Activated CD4-positive, alpha-beta memory T cell treated with anti-CD3 and anti-CD28 coated beads for 36 hours (primary cell): ENCODE results near the gene TRNP1. TPM values are rescaled to one million over a fixed set of nuclear protein-coding genes. Genes with fewer than 3 reads are reported as not detected.
A peak's percentile ranks its signal among the peaks of the same experiment; 100 is the strongest.
"Not testable (repeated sequence)": the region's sequence is repeated elsewhere in the genome, so short reads cannot be mapped to it uniquely, and the experiment has no call there.

Experiments
- CTCF ChIA-PET: fragments of 350-600 bp; sonication (Branson Sonifier 250); formaldehyde crosslinking; loops from one replicate; lab custom pipeline; 2021; ENCODE audit warnings: antibody characterized with exemption, inconsistent platforms; lab: Charles Lee
- POLR2A ChIA-PET: fragments of 350-600 bp; sonication (Branson Sonifier 250); formaldehyde crosslinking; loops from one replicate; lab custom pipeline; 2021; ENCODE audit warnings: antibody characterized with exemption; lab: Charles Lee
- DNase-seq: peaks from one replicate; pipeline ENCODE4 v3.0.0-alpha.2; 2020
- H3K27ac Mint-ChIP-seq: one replicate; pipeline ENCODE4 v1.8.0; 2021; ENCODE audit warnings: mixed read lengths
- H3K27me3 Mint-ChIP-seq: one replicate; pipeline ENCODE4 v1.8.0; 2021; ENCODE audit warnings: mixed read lengths
- H3K36me3 Mint-ChIP-seq: one replicate; pipeline ENCODE4 v1.8.0; 2021; ENCODE audit warnings: mixed read lengths
- H3K4me1 Mint-ChIP-seq: one replicate; pipeline ENCODE4 v1.8.0; 2021; ENCODE audit warnings: low read depth, mixed read lengths
- H3K4me3 Mint-ChIP-seq: one replicate; pipeline ENCODE4 v1.8.0; 2021; ENCODE audit warnings: mild to moderate bottlenecking, mixed read lengths
- H3K9me3 Mint-ChIP-seq: one replicate; pipeline ENCODE4 v1.8.0; 2021; ENCODE audit warnings: mixed read lengths
- intact Hi-C: fragments of 100-400 bp; cut with micrococcal nuclease; formaldehyde crosslinking; loops from one replicate; pipeline ENCODE4 v1.15.1; 2023
- total RNA-seq, 2 experiments: library from RNA; stranded (reverse); gene quantifications; one replicate each; pipeline ENCODE4 v1.2.3, GENCODE V29; 2021

The TRNP1 gene
- under 1 TPM; 0.19 to 0.53 TPM for total RNA-seq

- intact Hi-C loops: loop anchor here (10.0 kb wide), 1 partner anchor 51 kb away; no protein-coding TSS in a partner anchor
- Mint-ChIP-seq H3K4me3 (peak within 1 kb of the TSS; percentile 68), H3K4me1 (peaks cover 20% of the 10 kb centered on the region), H3K27ac (no peak within 1 kb of the TSS), H3K9me3 (no peaks in the 10 kb centered on the region), H3K27me3 (peaks cover 44% of the 10 kb centered on the region), H3K36me3 (no peaks in the 10 kb centered on the region)
- CTCF ChIA-PET: interaction anchor here (0.7 to 1.6 kb wide), 6 partner anchors 9 to 455 kb away, joined by 3 to 8 read pairs (median 3); no protein-coding TSS in a partner anchor
- DNase-seq: peak; percentile 75
- POLR2A ChIA-PET: interaction anchor here (0.5 to 1.0 kb wide), 2 partner anchors 8 to 52 kb away, joined by 3 to 4 read pairs; no protein-coding TSS in a partner anchor
Measured at GRCh38 chr1:26993237-26994019, at the start of gene TRNP1. TSS of gene TRNP1 (plus strand) at chr1:26993692. CDS start at chr1:26993787, 95 bp downstream.

- CTCF ChIA-PET: no interaction called here
- no peaks in the 10 kb centered on the region for H3K4me1 Mint-ChIP-seq
Measured at GRCh38 chr1:26945138-26945537, 48.4 kb upstream of the TRNP1 start.

GRCh38 chr1:26945728-26946127 lies 47.8 kb upstream of the TRNP1 start:
- ChIA-PET CTCF (no interaction called here), POLR2A (no interaction called here)
- DNase-seq: no peak
- intact Hi-C loops: no loop called here
- peaks cover 29% of the 10 kb centered on the region for H3K36me3 Mint-ChIP-seq
- no peaks in the 10 kb centered on the region for H3K9me3 Mint-ChIP-seq
- no peaks in the 10 kb centered on the region for H3K4me1 Mint-ChIP-seq
- H3K27me3 Mint-ChIP-seq: no peaks in the 10 kb centered on the region
- no peak overlapping the region for H3K27ac Mint-ChIP-seq
- H3K4me3 Mint-ChIP-seq: no peak overlapping the region

More at GRCh38 chr1:26945138-26945537, 48.4 kb upstream of the TRNP1 start:
- no peak for DNase-seq
- intact Hi-C loops: no loop called here
- Mint-ChIP-seq H3K27me3 (no peaks in the 10 kb centered on the region), H3K4me3 (no peak overlapping the region), H3K36me3 (peaks cover 29% of the 10 kb centered on the region), H3K9me3 (no peaks in the 10 kb centered on the region), H3K27ac (no peak overlapping the region)
- POLR2A ChIA-PET: no interaction called here

- no peaks in the 10 kb centered on the region for H3K4me1 Mint-ChIP-seq
- POLR2A ChIA-PET: no interaction called here
- no peak overlapping the region for H3K4me3 Mint-ChIP-seq
- H3K27ac Mint-ChIP-seq: no peak overlapping the region
- peaks cover 29% of the 10 kb centered on the region for H3K36me3 Mint-ChIP-seq
- no peak for DNase-seq
- no peaks in the 10 kb centered on the region for H3K27me3 Mint-ChIP-seq
- CTCF ChIA-PET: no interaction called here
- intact Hi-C loops: no loop called here
- no peaks in the 10 kb centered on the region for H3K9me3 Mint-ChIP-seq
Measured at GRCh38 chr1:26946270-26946669, 47.2 kb upstream of the TRNP1 start.

GRCh38 chr1:26948725-26949057 lies 44.8 kb upstream of the TRNP1 start:
- POLR2A ChIA-PET, CTCF ChIA-PET, H3K4me1 Mint-ChIP-seq, H3K4me3 Mint-ChIP-seq, H3K9me3 Mint-ChIP-seq, intact Hi-C loops, DNase-seq, H3K27me3 Mint-ChIP-seq, H3K27ac Mint-ChIP-seq: not testable (repeated sequence)
- H3K36me3 Mint-ChIP-seq: peaks cover 16% of the 10 kb centered on the region

GRCh38 chr1:26949266-26949925 lies 44.1 kb upstream of the TRNP1 start:
- no peak for DNase-seq
- POLR2A ChIA-PET: no interaction called here
- no peak overlapping the region for H3K27ac Mint-ChIP-seq
- H3K27me3 Mint-ChIP-seq: no peaks in the 10 kb centered on the region
- H3K36me3 Mint-ChIP-seq: peaks cover 18% of the 10 kb centered on the region
- no peak overlapping the region for H3K4me3 Mint-ChIP-seq
- H3K4me1 Mint-ChIP-seq: no peaks in the 10 kb centered on the region
- no peaks in the 10 kb centered on the region for H3K9me3 Mint-ChIP-seq
- intact Hi-C loops: no loop called here
- CTCF ChIA-PET: no interaction called here

GRCh38 chr1:26949926-26950319 lies 43.6 kb upstream of the TRNP1 start:
- DNase-seq: no peak
- intact Hi-C loops: no loop called here
- Mint-ChIP-seq H3K27ac (no peak overlapping the region), H3K9me3 (no peaks in the 10 kb centered on the region), H3K4me3 (no peak overlapping the region), H3K36me3 (peaks cover 17% of the 10 kb centered on the region), H3K27me3 (no peaks in the 10 kb centered on the region), H3K4me1 (no peaks in the 10 kb centered on the region)
- POLR2A ChIA-PET: no interaction called here
- CTCF ChIA-PET: no interaction called here

GRCh38 chr1:26950602-26951001 lies 42.9 kb upstream of the TRNP1 start:
- no peaks in the 10 kb centered on the region for H3K4me1 Mint-ChIP-seq
- intact Hi-C loops: no loop called here
- H3K4me3 Mint-ChIP-seq: no peak overlapping the region
- ChIA-PET CTCF (interaction anchor here (1.3 kb wide), 1 partner anchor 95 kb away, joined by 4 read pairs; no protein-coding TSS in a partner anchor), POLR2A (interaction anchor here (0.6 kb wide), 1 partner anchor 13 kb away, joined by 3 read pairs; no protein-coding TSS in a partner anchor)
- H3K9me3 Mint-ChIP-seq: no peaks in the 10 kb centered on the region
- H3K27ac Mint-ChIP-seq: no peak overlapping the region
- peaks cover 11% of the 10 kb centered on the region for H3K36me3 Mint-ChIP-seq
- no peak for DNase-seq
- no peaks in the 10 kb centered on the region for H3K27me3 Mint-ChIP-seq

- CTCF ChIA-PET: interaction anchor here (1.3 kb wide), 1 partner anchor 95 kb away, joined by 4 read pairs; no protein-coding TSS in a partner anchor
- no peak overlapping the region for H3K4me3 Mint-ChIP-seq
- no peak for DNase-seq
- H3K27ac Mint-ChIP-seq: no peak overlapping the region
- no peaks in the 10 kb centered on the region for H3K27me3 Mint-ChIP-seq
- no peaks in the 10 kb centered on the region for H3K4me1 Mint-ChIP-seq
- peaks cover 1% of the 10 kb centered on the region for H3K9me3 Mint-ChIP-seq
- POLR2A ChIA-PET: no interaction called here
- peaks cover 6% of the 10 kb centered on the region for H3K36me3 Mint-ChIP-seq
- intact Hi-C loops: no loop called here
Measured at GRCh38 chr1:26951216-26951615, 42.3 kb upstream of the TRNP1 start.

- CTCF ChIA-PET: no interaction called here
- Mint-ChIP-seq H3K4me3 (no peak overlapping the region), H3K27ac (no peak overlapping the region), H3K4me1 (no peaks in the 10 kb centered on the region), H3K27me3 (no peaks in the 10 kb centered on the region), H3K9me3 (peaks cover 3% of the 10 kb centered on the region), H3K36me3 (peaks cover 3% of the 10 kb centered on the region)
- DNase-seq: no peak
- intact Hi-C loops: no loop called here
- POLR2A ChIA-PET: no interaction called here
Measured at GRCh38 chr1:26951821-26952497, 41.5 kb upstream of the TRNP1 start.

GRCh38 chr1:26953374-26953773 lies 40.1 kb upstream of the TRNP1 start:
- CTCF ChIA-PET: no interaction called here
- Mint-ChIP-seq H3K9me3 (peaks cover 3% of the 10 kb centered on the region), H3K27ac (no peak overlapping the region), H3K36me3 (peaks cover 3% of the 10 kb centered on the region), H3K27me3 (no peaks in the 10 kb centered on the region), H3K4me3 (no peak overlapping the region), H3K4me1 (no peaks in the 10 kb centered on the region)
- intact Hi-C loops: no loop called here
- no peak for DNase-seq
- POLR2A ChIA-PET: no interaction called here

GRCh38 chr1:26956321-26956720 lies 37.2 kb upstream of the TRNP1 start:
- CTCF ChIA-PET: no interaction called here
- Mint-ChIP-seq H3K9me3 (peaks cover 3% of the 10 kb centered on the region), H3K4me1 (peaks cover 4% of the 10 kb centered on the region), H3K36me3 (peaks cover 3% of the 10 kb centered on the region), H3K27ac (no peak overlapping the region), H3K4me3 (no peak overlapping the region), H3K27me3 (peaks cover 11% of the 10 kb centered on the region)
- intact Hi-C loops: no loop called here
- no peak for DNase-seq
- POLR2A ChIA-PET: no interaction called here
